Lung microvascular endothelial cell (primary cell): ENCODE measurements around the gene SGO1. TPM values are rescaled to one million over a fixed set of nuclear protein-coding genes. Genes with fewer than 3 reads are reported as not detected.
"Not testable (repeated sequence)": the region's sequence is repeated elsewhere in the genome, so short reads cannot be mapped to it uniquely, and the experiment has no call there.

ENCODE experiments used
- DNase-seq, 2 donors: peaks; one replicate each; pipeline versions ENCODE4 v3.0.0 to v3.0.0-alpha.2; 2010; ENCODE audit warnings: low read depth in 2 of 2
- total RNA-seq: library from RNA; depleted of rRNA; stranded (reverse); fragments of >200 nt; gene quantifications from 2 replicates; pipeline ENCODE4 v1.2.1, GENCODE V29; 2014

SGO1 gene
- 0.99 and 2.2 TPM in 2 replicates for total RNA-seq

- peak; percentile 98 to 99 for DNase-seq
Measured at GRCh38 chr3:20185679-20186599, at the start of gene SGO1. Gene SGO1, minus strand, starts transcription at chr3:20186206. Its CDS starts 2,179 bp downstream, at chr3:20184027.

- no peak for DNase-seq
Measured at GRCh38 chr3:20235796-20236195, 49.8 kb upstream of the SGO1 start.

GRCh38 chr3:20232906-20233780 lies 47.1 kb upstream of the SGO1 start:
- no peak for DNase-seq

GRCh38 chr3:20230954-20231353 lies 44.9 kb upstream of the SGO1 start:
- no peak for DNase-seq

GRCh38 chr3:20225769-20226168 lies 39.8 kb upstream of the SGO1 start:
- peak; percentile 32 to 50 for DNase-seq

GRCh38 chr3:20222274-20222673 lies 36.3 kb upstream of the SGO1 start:
- DNase-seq = no peak

GRCh38 chr3:20218215-20218614 lies 32.2 kb upstream of the SGO1 start:
- DNase-seq = no peak

GRCh38 chr3:20215636-20216035 lies 29.6 kb upstream of the SGO1 start:
- DNase-seq = no peak

- not testable (repeated sequence) for DNase-seq
Measured at GRCh38 chr3:20213491-20213890, 27.5 kb upstream of the SGO1 start.

- DNase-seq = not testable (repeated sequence)
Measured at GRCh38 chr3:20207945-20208344, 21.9 kb upstream of the SGO1 start.

GRCh38 chr3:20205898-20206297 lies 19.9 kb upstream of the SGO1 start:
- not testable (repeated sequence) for DNase-seq

GRCh38 chr3:20201143-20201542 lies 15.1 kb upstream of the SGO1 start:
- no peak for DNase-seq

- DNase-seq = peak in 1 of 2 donors; percentile 3
Measured at GRCh38 chr3:20197775-20198174, 11.8 kb upstream of the SGO1 start.

- DNase-seq = no peak
Measured at GRCh38 chr3:20194793-20195460, 8.9 kb upstream of the SGO1 start.

GRCh38 chr3:20190991-20191390 lies 5.0 kb upstream of the SGO1 start:
- no peak for DNase-seq

GRCh38 chr3:20186600-20187004 lies 596 bp upstream of the SGO1 start:
- DNase-seq = peak in 1 of 2 donors; percentile 6

- DNase-seq = peak; percentile 20 to 30
Measured at GRCh38 chr3:20185331-20185678, 701 bp downstream of the SGO1 start.

- DNase-seq = peak in 1 of 2 donors; percentile 48
Measured at GRCh38 chr3:20182206-20182605, 3.8 kb downstream of the SGO1 start.

GRCh38 chr3:20181276-20181675 lies 4.7 kb downstream of the SGO1 start:
- DNase-seq = no peak

- no peak for DNase-seq
Measured at GRCh38 chr3:20173844-20174410, 12.1 kb downstream of the SGO1 start.

GRCh38 chr3:20161714-20162113 lies 24.3 kb downstream of the SGO1 start:
- no peak for DNase-seq
